Glomerular visceral epithelial cell (primary cell): ENCODE measurements around the gene RHEB.

ENCODE experiments used
- DNase-seq: peaks from one replicate; pipeline ENCODE4 v3.0.0-alpha.2; 2016; ENCODE audit errors: extremely low spot score

RHEB gene

GRCh38 chr7:151504715-151505326, 14.9 kb downstream of the RHEB start:
- DNase-seq, result no peak

DNA sequence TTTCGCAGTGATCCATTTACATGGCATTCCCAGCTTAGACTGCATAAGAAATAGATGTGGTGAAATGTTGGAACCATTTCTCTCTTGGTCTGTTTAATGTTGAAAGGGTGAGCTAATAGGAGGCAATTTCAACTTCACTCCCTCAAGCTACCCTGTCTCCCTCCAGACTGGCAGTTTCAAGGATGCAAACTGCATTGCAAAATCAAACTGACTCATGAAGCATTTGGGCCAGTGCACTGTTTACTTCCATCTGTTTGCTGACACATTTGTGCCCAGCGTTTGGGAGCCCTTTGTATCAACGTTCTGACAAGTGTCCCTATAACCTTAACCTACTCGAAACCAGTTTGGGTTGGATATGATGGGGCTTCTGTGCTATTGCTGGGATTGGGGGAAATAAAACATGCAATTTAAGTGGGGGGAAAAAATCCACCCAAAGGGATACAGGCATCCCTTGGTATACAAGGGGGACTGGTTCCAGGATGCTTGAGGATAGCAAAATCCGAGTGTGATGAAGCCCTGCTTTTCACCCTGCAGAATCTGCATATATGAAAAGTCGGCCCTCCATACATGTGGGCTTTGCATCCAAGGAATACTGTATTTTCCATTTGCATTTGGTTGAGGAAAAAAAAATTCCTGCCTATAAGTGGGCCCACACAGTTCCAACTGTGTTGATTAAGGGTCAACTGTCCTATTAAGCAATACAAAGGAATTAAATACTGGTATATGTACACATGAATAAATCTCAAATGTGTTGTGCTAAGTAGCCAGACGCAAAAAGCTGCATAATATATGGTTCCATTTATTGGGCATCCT, 15.6 kb downstream of the RHEB start:
- DNase-seq, result no peak

DNA sequence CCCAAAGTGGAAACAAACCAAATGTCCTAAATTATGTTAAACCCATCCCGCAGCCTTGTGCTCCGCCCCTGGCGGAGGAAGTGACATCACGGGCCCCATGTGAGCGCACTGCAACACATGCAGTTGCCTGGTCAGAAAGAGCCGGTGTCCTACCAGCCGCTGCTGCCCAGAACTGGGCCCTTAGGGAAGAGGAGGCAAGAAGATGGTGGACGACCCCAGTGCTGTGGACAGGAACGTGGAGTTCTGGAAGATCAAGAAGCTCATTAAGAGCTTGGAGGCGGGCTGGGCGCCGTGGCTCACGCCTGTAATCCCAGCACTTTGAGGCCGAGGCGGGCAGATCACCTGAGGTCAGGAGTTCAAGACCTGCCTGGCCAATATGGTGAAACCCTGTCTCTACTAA, 18.0 kb downstream of the RHEB start:
- DNase-seq, result no peak

- peak; percentile 35 for DNase-seq
Measured at GRCh38 chr7:151498495-151498894, 21.2 kb downstream of the RHEB start.

GRCh38 chr7:151497306-151497871, 22.3 kb downstream of the RHEB start:
- no peak for DNase-seq

GRCh38 chr7:151495360-151495759, 24.3 kb downstream of the RHEB start:
- DNase-seq, result no peak

DNA sequence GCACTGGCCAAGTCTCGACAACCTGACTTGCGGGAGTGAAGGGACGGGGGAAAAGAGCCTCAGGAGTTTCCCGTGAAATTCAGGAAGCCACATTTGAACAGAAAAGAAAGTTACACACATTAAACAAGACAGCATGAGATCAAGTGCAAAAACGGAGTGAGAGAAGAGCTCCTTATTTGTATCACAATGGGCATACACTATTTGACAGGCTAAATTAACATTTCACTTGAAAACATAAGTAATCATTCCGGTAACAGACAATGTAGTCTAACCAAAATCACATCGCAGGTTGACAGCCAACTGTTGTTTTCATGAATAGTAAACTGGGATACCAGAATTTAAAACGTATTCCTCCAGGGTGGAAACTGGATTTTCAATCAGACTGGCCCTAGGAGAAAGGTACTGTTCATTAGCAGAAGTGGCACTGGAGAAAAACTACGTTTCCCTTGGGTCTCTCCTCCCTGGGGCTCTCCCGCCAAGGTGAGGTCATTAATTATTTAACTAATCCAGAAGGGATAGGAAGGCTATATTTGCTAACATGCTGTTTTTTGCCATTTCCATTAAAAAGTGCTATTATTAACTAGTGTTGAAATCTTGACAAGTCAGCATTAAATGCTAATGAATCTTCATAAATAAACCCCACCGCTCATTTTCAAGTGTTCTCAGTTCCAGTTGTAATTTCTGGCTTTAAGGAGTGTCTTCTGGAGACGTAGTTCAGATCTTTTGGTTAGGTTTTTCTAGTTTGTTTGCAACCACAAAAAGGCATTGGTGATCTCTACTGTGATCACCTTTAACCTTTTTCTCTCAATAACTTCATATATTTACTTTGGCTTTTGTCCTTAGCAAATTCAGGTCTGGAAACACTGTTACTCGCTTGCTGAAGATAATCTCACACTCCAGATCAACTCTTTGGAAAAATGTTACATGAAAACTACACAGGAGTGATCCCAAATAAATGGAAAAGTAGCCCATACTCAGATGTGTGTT, 25.1 kb downstream of the RHEB start:
- DNase-seq, result no peak

- DNase-seq, result no peak
Measured at GRCh38 chr7:151493083-151493482, 26.6 kb downstream of the RHEB start.

DNA sequence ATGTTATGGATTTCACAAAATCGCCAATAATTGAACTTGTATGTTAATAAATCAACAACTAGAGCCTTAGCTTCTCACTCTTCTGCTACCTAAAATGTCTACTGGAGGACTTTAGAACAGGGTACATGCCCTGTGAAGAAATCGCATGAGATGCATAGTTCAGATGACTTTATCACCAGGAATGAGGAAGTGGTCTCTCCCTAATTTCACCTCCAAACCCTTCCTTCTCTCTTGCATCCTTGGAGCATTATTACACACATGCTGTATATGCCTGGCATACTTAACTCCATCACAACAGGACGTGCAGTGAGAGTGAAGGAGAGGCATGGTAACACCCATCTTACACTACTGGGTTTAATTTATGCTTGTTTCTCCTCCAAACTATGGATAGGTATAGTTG, 27.8 kb downstream of the RHEB start:
- peak; percentile 85 for DNase-seq

- DNase-seq, result no peak
Measured at GRCh38 chr7:151490456-151491105, 29.1 kb downstream of the RHEB start.

- DNase-seq, result no peak
Measured at GRCh38 chr7:151489498-151489897, 30.2 kb downstream of the RHEB start.

DNA sequence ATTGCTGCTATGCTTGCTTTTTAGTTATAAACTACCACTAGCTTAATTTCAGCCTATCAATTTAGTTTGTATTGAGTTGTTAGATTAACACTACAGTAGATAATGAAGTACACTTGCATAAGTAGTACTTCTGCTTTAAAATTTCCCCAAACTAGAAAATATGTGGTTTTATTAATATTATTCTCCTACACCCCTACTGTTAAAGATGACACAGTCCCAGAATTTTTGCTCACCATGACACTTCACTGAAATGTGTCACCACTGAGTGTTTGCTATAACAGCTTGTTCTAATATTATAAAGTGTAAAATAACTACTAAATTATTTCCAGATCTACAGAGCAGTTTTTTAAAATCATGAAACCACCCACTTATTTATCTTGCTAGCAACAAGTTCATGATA, 31.6 kb downstream of the RHEB start:
- no peak for DNase-seq

DNA sequence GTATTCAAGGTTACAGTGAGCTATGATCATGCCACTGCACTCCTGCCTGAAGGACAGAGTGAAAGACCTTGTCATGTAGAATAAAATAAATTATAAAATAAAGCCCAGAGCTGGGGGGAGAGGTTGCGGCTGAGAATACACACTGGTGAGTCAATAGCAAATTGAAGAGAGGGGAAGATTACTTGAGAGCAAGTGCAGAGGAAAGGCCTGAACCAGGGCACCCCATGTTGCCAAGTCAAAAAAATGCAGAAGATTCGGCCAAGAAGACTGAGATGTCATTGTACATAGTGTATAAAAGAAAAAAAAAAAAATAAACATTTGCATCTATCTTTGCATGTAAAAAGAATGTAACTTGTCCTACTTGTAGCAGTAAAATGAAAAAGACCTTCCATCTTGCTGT, 32.5 kb downstream of the RHEB start:
- no peak for DNase-seq

- DNase-seq, result no peak
Measured at GRCh38 chr7:151486074-151486473, 33.6 kb downstream of the RHEB start.

DNA sequence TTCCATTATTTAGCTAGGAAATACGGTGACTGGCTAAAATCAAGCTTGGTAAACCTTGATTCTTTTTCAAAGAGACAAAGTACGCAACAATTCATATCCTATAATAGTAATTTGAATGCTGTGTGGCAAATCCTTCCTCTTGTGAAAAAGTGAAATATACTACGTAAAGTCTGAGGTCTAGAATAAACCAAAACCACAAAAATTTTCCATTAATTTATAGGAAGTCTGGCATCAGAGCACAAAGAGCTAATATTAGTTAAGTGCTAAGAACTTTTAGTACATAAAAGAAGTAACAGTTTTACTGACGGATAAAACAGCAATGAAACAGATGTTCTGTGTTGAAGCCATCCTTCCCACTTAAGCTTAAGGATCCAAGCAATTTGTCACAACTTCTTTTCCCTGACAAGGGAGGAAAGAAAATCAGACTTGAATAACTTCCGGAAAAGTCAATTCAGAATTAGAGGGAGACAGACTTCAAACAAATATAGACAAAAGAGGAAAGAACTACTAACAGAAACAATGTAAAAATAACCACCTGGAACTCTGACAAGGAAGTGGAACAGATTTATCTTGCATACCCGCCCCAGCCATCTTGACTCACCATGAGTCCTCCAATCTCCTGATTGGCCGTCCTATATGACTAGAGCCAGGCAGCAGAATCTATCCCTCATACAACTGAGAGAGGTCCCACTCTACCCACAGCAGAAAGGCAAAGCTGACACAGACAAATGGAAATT, 34.6 kb downstream of the RHEB start:
- DNase-seq, result peak; percentile 59

GRCh38 chr7:151483711-151483983, 36.0 kb downstream of the RHEB start:
- DNase-seq, result no peak

DNA sequence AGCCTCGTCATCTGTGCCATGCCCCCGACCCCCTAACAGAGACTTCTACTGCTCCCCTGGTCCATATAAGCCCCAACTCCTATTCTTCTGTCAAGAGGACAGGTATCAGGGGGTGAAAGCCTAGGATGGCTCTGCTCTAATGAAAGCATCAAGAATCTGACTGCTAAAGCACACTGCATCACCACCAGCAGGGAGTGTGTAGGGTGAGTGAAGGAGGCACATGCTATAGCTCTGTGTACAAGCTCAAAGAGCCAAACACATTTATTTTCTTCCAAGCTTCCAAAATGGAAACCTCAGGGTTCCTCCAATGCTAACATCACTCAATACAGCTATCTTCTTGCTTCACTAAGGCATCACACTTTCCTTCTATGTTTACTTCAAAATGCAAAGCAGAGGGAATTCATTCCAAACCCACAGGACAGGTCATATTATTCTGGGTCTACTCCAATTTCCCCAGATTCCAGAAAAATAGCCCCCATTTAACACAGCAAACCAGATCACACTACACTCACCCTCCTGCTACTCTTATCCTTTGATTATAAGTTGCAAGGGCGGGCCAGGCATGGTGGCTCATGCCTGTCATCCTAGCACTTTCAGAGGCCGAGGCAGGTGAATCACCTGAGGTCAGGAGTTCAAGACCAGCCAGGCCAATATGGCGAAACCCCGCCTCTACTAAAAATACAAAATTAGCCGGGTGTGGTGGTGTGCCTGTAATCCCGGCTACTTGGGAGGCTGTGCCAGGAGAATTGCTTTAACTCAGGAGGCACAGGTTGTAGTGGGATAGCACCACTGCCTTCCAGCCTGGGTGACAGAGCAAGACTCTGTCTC, 36.6 kb downstream of the RHEB start:
- no peak for DNase-seq

- DNase-seq, result no peak
Measured at GRCh38 chr7:151481650-151482505, 37.8 kb downstream of the RHEB start.

GRCh38 chr7:151477867-151478266, 41.8 kb downstream of the RHEB start:
- no peak for DNase-seq
